Central memory CD4-positive, alpha-beta T cell (primary cell): Measurements from ENCODE around the gene ADAMTS16.

Experiments
- DNase-seq: peaks from one replicate; pipeline ENCODE4 v3.0.0; 2022

Gene ADAMTS16

GRCh38 chr5:5145651-5146529 is 5.8 kb downstream of the ADAMTS16 start:
- no peak for DNase-seq

DNA sequence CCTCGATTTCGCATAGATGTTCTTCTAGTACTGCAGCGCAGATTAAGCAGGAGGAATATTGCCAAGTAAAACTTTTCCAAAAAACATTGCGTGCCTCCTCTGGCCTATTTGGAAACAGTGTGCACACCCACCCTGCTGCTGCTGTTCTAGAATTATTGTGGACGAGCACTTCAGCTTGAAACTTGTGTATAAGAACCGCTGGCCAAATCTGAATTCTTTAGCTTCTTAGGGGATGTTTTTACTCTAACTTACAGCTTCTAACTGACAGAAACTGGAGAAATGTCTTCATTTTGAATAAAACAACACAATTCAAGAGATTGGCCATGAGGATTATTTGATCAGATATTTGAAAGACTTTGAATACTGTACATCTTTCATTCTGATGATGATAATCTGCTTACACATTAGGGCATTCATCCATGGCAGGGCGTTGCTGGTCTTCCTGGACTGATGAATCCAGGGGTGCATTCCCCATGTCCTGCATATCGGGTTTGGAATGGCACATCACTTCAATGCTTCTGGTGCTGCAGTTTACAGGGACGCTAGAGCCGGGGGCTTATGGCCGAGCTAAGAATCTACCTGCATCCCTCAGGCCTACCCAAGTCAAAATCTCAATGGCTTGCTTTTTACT is 6.5 kb downstream of the ADAMTS16 start:
- no peak for DNase-seq

DNA sequence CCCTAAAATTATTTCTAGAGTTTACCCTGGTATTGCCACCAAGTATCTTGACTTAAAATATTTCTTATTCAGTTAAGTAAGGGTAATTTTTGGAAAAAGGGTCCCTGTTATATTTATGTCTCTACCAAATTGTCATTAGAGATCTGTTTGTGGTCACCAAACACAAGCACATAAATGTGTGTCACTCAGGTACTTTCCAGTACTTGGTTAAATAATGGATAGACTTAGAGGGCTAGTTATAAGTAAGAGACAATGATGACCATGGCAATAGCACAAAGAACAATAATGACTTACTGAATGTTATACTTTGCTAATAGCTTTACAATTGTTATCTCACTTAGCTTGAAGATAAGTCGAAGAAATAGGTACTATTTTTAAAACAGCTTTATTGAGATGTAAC is 9.0 kb downstream of the ADAMTS16 start:
- DNase-seq, result no peak

- DNase-seq, result no peak
Observed at GRCh38 chr5:5150667-5151066, 10.5 kb downstream of the ADAMTS16 start.

GRCh38 chr5:5154733-5155132 is 14.6 kb downstream of the ADAMTS16 start:
- DNase-seq, result no peak

DNA sequence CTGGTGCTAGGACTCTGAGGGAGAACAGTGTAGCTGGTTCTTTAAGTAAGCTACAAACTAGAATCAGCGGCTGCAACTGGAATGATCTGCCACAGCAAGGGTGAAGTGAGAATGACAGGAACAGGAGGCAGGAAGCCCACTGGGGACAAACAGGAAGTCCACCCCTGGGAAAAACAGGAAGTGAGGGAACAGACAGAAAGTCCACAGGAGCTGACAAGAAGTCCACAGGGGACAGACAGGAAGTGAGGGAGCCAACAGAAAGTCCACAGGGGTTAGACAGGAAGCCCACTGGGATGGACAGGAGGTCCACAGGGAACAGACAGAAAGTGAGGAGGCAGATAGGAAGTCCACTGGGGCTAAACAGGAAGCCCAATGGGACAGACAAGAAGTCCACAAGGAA is 15.5 kb downstream of the ADAMTS16 start:
- no peak for DNase-seq

- no peak for DNase-seq
Observed at GRCh38 chr5:5156471-5157082, 16.4 kb downstream of the ADAMTS16 start.

DNA sequence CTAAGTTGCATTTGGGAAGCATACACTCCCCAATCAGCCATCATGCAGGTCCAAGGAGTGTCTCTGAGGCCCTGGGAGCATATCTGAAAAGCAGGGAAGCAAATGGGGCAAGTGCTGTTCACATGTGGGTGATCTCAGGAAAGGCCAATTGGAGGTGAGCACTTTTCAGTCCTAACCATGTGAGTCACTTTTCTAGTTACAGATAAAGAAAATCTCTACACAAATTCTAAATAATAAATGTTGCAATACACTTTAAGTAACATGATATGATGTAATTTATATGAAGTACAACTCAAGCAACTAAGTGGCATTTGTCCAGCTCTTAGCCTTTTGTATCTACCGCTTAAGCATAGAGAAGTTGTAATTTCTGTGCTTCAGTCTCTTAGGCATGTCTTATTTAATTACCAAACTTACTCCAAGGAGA is 18.4 kb downstream of the ADAMTS16 start:
- DNase-seq, result no peak

DNA sequence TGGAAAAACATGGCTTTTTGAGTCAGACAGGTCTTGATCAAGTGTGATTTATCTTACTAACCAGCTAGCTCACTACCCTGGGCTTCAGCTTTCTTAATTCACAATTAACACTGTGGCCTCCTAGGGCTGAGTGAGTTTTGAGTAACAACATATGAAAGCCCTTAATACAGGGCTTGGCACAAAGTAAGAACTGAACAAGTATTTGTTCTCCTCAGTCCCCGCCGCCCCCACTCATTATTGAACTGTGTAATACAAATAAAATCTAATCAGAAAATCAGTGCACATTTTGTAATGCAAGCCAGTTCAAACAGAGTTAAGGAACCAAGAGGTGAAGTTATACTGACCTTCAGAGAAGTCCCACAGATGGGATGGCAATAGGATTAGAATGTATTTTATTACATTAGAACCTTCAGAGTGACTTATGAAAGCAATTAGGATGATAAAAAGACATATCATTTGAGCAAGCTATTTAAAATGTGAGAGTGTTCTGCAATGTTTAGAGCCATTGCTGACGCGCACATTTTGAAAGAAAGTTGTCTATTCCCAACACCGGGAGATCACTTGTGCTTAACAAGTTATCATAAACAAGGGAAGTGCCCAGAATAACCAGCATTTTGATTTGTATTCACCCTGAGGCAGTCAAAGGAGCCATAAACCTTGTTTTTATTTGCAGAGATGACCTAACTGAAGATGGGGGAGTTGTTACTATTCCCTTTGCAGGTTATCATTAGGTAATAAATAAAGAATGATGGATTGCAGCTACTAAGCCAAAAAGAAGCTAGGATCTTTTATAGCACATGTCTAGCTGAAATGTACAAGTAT is 19.4 kb downstream of the ADAMTS16 start:
- DNase-seq, result no peak

DNA sequence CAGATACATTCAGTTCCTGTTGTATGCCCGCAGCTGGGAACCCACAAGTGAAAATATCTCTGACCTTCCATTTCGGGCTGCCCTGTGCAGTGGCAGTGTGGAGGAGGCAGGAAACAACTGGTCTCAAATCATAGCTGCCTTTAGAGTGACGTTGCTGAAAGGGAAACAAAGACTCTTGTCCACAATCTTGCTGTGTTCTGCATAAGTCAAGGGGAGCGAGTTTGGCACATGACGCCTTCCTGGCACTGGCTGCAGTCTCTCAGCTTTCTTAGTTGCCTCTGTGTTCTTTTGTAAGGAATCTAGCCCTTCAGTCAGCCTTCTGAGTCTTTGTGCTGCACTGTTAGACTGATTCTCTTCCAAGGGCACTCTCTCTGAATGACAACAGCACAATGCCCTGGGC is 24.0 kb downstream of the ADAMTS16 start:
- no peak for DNase-seq

GRCh38 chr5:5165541-5166002 is 25.4 kb downstream of the ADAMTS16 start:
- DNase-seq, result no peak

DNA sequence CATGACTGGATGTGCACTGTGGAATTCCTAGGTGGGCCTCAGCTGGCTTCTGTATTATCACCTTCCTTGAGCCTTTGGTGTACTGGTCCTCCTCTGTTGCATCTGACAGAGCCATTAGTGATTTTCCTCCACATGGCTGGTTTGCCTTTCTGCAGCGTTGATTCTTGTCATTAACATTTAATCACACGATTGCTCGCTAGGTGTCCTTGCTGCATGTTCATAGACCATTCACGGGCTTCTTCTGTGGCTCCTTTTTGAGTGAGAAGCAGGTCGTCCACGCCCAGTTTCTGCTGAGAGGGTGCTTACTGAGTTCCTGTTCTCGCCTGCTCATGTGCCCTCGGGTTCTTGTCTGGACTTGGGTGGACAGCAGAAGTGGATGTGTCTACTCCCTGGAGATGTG is 29.3 kb downstream of the ADAMTS16 start:
- DNase-seq, result no peak

GRCh38 chr5:5178136-5178535 is 38.0 kb downstream of the ADAMTS16 start:
- DNase-seq, result no peak

GRCh38 chr5:5178580-5178979 is 38.5 kb downstream of the ADAMTS16 start:
- no peak for DNase-seq

DNA sequence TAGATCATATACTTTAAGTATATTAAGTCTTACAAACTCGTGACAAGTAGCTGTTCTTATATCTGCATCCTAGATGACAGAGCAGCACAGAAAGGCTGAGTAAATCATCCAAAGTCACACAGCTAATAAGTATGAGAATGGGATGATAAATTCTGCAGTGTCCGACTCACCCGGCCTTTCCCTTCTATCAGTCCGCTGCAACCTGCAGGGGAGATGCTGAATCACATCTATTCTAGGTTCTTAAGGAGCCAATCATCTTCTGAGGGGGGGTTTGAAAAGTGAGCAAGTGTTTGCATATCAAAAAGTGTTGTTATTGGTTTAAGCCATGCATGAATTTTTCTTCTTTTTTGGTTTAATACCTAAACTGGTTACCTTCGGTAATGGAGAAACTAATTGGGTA is 38.9 kb downstream of the ADAMTS16 start:
- DNase-seq, result no peak

DNA sequence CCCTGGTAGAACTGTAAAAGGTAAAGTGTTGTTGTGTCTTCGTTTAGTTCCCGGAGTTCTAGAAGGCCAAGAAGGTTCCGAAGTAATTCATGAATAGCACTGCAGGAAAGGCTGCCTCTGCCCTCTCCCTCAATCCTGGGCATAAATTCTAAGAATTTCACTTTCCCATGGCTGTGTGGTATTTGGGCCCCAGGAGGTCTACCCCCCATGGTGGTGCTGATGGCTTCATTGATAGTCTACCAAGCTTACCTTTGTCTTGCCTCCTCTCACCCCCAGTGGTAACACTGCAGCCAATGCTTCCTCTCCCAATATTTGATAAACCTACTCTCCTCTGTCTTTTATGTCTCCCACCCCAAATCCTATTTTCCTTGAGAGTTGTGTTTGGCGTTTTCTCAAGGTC is 39.5 kb downstream of the ADAMTS16 start:
- no peak for DNase-seq

- no peak for DNase-seq
Observed at GRCh38 chr5:5181650-5182324, 41.7 kb downstream of the ADAMTS16 start.

DNA sequence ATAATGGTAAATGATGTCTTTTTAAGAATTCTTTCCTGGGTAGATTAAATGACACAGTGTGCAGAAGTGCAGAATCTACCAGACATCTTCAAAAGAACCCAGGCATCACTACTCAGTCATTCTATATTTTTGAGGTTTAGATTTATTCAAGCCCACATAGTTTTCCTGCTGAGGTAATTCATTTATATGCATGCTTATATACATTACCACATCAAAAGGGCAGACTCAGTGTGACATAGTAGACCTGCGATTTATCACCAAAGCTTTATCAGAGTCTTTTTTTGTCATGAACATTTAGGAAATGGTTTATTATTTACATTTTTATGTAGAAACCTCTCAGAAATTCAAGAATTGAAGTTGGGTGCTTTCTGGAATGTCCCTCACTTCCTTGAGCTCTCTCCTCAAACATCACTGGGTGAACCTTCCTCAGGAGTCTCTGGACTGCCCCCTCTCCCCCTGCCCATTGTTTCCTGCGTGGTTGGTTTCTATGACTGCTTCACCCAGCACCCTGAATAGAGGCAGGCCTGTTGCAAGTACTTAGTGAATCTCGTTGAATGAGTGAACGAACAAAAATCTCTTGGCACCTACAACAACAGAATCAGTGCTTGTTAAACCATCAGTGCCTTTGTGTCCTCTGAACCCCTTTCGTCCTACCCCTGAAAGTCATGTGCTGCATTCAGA is 42.5 kb downstream of the ADAMTS16 start:
- no peak for DNase-seq

GRCh38 chr5:5183189-5183699 is 43.1 kb downstream of the ADAMTS16 start:
- no peak for DNase-seq

DNA sequence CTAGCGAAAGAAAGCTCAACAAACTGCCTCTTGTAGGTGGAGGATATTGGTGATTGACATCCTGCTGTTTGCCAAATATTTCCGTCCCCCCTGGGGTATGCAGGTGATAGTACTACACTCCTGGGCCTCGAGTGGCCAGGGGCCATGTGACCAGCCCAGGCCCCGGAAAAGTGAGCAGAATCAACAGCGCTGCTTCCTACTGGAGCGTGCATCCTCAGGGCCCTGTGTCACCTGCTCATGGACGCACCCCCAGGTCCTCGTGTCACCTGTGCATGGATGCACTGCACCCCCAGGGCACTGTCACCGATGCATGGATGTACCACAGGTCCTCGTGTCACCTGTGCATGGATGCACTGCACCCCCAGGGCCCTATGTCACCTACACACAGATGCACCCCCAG is 43.8 kb downstream of the ADAMTS16 start:
- DNase-seq, result no peak

DNA sequence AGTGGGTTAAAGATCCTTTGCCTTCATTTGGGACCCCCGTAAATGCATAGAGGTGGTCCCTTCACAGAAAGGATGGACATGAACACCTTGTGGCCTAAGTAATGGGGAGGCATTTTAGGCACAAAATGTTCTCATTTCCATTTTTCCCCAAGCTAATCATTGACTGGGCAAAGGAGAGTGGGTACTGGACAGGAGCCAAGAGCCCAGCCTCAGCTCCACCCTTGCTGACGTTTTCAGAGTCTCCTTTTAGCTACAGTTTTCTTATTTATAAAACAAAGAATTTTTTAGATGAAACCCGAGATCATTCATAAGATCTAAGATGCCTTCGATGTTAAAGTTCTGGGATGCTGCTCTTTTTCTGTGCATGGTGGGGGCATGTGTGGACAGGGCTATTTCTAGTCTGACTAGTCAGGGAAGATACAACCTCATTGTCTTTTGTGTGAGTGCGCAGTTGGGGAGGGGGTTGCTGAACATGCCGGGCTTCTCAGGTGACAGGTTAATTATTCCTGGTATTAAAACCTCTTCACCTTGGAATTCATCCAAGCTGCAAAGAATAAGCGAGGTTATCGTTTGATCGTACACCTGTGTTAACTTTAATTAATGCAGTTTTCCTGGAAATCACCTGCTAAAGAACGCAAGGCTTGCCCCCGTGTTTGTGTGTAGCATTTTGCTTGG is 48.4 kb downstream of the ADAMTS16 start:
- DNase-seq, result no peak
